Measurements from ENCODE around the gene TEAD1. TPM values are rescaled to one million over a fixed set of nuclear protein-coding genes. Genes with fewer than 3 reads are reported as not detected.

TEAD1 gene
- total and polyA plus RNA-seq, 4 donors = 9.1 to 38.4 (median 10.7) TPM

DNA sequence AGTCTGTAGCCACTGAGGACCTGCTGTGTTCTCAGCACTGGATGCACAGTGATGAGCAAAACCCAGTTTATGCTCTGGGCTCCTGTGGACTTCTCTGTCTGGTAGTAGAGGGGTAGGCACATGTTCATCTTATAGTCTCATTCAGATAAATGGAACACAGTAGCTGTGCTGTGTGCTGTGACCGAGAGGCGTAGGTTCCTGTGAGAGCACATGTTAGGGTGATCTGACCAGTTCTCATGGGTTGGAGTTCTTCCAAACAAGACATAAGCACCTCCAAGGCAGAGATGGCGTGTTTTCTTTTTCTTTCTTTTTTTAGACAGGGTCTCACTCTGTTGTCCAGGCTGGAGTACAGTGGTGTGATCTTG lies 180.1 kb downstream of the TEAD1 start:
- Histone ChIP-seq H3K4me1 (ENCODE audit: control insufficient read depth in 4 of 4, insufficient read depth in 4 of 4, low read length in 3 of 4) (peaks cover 17 to 35% (median 24%) of the 10 kb centered on the region in 4 donors), H3K4me3 (ENCODE audit: low read depth in 1 of 3, low read length in 3 of 3) (no peak overlapping the region)

DNA sequence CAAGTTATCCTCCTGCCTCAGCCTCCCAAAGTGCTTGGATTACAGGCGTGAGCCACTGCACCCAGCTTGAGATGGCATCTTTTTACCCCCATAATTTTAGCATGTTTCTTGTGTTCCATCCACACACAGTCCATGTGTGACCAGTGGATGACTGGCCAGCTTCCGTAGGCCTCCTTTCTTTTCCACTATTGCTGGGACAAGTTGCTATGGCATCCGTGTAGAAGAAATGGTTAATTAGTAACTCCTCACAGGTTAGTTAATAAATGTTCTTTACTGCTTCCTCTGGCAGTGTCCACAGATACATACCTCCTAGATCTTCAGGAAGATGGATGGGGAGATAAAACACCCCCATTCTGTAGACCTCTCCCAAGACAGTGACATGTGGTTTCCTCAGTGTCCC lies 180.6 kb downstream of the TEAD1 start:
- Histone ChIP-seq H3K27ac (ENCODE audit: low read depth in 1 of 2, low read length in 2 of 2) (peak overlapping the region in 1 of 2 donors; percentile 57), H3K9ac (ENCODE audit: low read depth in 1 of 2, low read length in 2 of 2) (no peak overlapping the region)
- WGBS = 46% methylated on average over 3 of the region's 3 CpGs
- TF ChIP-seq, protein P1, sequence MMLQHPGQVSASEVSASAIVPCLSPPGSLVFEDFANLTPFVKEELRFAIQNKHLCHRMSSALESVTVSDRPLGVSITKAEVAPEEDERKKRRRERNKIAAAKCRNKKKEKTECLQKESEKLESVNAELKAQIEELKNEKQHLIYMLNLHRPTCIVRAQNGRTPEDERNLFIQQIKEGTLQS (IDR thresholded peaks at IDR 0.05) = no peak
- TF ChIP-seq SP1 (IDR thresholded peaks at IDR 0.05) (peak; percentile 30), EGR1 (IDR thresholded peaks at IDR 0.05; ENCODE audit: low read depth in 2 of 2) (no peak), TAF1 (conservative IDR thresholded peaks at IDR 0.05) (no peak), HNF4A (conservative IDR thresholded peaks at IDR 0.05) (peak; percentile 13 to 16), RAD21 (IDR thresholded peaks at IDR 0.05) (peak in 1 of 2 donors; percentile 38), FOXA1 (IDR thresholded peaks at IDR 0.05) (no peak), HNF4G (IDR thresholded peaks at IDR 0.05) (no peak), NR2F2 (IDR thresholded peaks at IDR 0.05) (no peak), YY1 (IDR thresholded peaks at IDR 0.05) (no peak), GABPA (IDR thresholded peaks at IDR 0.05 in 1 of 2, conservative IDR thresholded peaks at IDR 0.05 in 1 of 2) (no peak), JUND (IDR thresholded peaks at IDR 0.05) (no peak)
- TF ChIP-seq, protein P2, sequence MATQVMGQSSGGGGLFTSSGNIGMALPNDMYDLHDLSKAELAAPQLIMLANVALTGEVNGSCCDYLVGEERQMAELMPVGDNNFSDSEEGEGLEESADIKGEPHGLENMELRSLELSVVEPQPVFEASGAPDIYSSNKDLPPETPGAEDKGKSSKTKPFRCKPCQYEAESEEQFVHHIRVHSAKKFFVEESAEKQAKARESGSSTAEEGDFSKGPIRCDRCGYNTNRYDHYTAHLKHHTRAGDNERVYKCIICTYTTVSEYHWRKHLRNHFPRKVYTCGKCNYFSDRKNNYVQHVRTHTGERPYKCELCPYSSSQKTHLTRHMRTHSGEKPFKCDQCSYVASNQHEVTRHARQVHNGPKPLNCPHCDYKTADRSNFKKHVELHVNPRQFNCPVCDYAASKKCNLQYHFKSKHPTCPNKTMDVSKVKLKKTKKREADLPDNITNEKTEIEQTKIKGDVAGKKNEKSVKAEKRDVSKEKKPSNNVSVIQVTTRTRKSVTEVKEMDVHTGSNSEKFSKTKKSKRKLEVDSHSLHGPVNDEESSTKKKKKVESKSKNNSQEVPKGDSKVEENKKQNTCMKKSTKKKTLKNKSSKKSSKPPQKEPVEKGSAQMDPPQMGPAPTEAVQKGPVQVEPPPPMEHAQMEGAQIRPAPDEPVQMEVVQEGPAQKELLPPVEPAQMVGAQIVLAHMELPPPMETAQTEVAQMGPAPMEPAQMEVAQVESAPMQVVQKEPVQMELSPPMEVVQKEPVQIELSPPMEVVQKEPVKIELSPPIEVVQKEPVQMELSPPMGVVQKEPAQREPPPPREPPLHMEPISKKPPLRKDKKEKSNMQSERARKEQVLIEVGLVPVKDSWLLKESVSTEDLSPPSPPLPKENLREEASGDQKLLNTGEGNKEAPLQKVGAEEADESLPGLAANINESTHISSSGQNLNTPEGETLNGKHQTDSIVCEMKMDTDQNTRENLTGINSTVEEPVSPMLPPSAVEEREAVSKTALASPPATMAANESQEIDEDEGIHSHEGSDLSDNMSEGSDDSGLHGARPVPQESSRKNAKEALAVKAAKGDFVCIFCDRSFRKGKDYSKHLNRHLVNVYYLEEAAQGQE (IDR thresholded peaks at IDR 0.05) = no peak
- TF ChIP-seq, protein P3, sequence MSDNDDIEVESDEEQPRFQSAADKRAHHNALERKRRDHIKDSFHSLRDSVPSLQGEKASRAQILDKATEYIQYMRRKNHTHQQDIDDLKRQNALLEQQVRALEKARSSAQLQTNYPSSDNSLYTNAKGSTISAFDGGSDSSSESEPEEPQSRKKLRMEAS (IDR thresholded peaks at IDR 0.05) = no peak
- TF ChIP-seq, protein P4, sequence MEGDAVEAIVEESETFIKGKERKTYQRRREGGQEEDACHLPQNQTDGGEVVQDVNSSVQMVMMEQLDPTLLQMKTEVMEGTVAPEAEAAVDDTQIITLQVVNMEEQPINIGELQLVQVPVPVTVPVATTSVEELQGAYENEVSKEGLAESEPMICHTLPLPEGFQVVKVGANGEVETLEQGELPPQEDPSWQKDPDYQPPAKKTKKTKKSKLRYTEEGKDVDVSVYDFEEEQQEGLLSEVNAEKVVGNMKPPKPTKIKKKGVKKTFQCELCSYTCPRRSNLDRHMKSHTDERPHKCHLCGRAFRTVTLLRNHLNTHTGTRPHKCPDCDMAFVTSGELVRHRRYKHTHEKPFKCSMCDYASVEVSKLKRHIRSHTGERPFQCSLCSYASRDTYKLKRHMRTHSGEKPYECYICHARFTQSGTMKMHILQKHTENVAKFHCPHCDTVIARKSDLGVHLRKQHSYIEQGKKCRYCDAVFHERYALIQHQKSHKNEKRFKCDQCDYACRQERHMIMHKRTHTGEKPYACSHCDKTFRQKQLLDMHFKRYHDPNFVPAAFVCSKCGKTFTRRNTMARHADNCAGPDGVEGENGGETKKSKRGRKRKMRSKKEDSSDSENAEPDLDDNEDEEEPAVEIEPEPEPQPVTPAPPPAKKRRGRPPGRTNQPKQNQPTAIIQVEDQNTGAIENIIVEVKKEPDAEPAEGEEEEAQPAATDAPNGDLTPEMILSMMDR (IDR thresholded peaks at IDR 0.05; ENCODE audit: low read depth, low read length, missing input control) = no peak
- TF ChIP-seq, protein P5, sequence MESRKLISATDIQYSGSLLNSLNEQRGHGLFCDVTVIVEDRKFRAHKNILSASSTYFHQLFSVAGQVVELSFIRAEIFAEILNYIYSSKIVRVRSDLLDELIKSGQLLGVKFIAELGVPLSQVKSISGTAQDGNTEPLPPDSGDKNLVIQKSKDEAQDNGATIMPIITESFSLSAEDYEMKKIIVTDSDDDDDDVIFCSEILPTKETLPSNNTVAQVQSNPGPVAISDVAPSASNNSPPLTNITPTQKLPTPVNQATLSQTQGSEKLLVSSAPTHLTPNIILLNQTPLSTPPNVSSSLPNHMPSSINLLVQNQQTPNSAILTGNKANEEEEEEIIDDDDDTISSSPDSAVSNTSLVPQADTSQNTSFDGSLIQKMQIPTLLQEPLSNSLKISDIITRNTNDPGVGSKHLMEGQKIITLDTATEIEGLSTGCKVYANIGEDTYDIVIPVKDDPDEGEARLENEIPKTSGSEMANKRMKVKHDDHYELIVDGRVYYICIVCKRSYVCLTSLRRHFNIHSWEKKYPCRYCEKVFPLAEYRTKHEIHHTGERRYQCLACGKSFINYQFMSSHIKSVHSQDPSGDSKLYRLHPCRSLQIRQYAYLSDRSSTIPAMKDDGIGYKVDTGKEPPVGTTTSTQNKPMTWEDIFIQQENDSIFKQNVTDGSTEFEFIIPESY (IDR thresholded peaks at IDR 0.05) = no peak

More for the DNA sequence above, 180.1 kb downstream of the TEAD1 start:
- no peaks in the 10 kb centered on the region for H3K27me3 ChIP-seq (ENCODE audit: control insufficient read depth in 4 of 4, insufficient read depth in 4 of 4, low read length in 3 of 4)
- H3K9ac ChIP-seq (ENCODE audit: low read depth in 1 of 2, low read length in 2 of 2) = peak overlapping the region in 1 of 2 donors; percentile 68
- DNase-seq (ENCODE audit: low spot score) = no peak
- peak overlapping the region; percentile 18 to 57 for H3K27ac ChIP-seq (ENCODE audit: low read depth in 1 of 2, low read length in 2 of 2)
- peaks cover 0 to 1% (median 0%) of the 10 kb centered on the region in 4 donors for H3K36me3 ChIP-seq (ENCODE audit: control insufficient read depth in 4 of 4, insufficient read depth in 3 of 4, low read depth in 1 of 4, low read length in 3 of 4)
- WGBS = 89% methylated on average over 3 of the region's 3 CpGs
- TF ChIP-seq, protein P4 (IDR thresholded peaks at IDR 0.05; ENCODE audit: low read depth, low read length, missing input control) = no peak
- TF ChIP-seq HNF4G (IDR thresholded peaks at IDR 0.05) = no peak
- no peak for TF ChIP-seq SP1 (IDR thresholded peaks at IDR 0.05)
- no peak for TF ChIP-seq FOXA2 (IDR thresholded peaks at IDR 0.05)
- TF ChIP-seq, protein P5 (IDR thresholded peaks at IDR 0.05) = no peak
- no peak for TF ChIP-seq FOXA1 (IDR thresholded peaks at IDR 0.05)
- TF ChIP-seq EGR1 (IDR thresholded peaks at IDR 0.05; ENCODE audit: low read depth in 2 of 2) = no peak
- no peak for TF ChIP-seq YY1 (IDR thresholded peaks at IDR 0.05)
- H3K9me3 ChIP-seq (ENCODE audit: control insufficient read depth in 4 of 4, low read length in 3 of 4) = no peaks in the 10 kb centered on the region

More for the DNA sequence above, 180.6 kb downstream of the TEAD1 start:
- peaks cover 0 to 1% (median 0%) of the 10 kb centered on the region in 4 donors for H3K36me3 ChIP-seq (ENCODE audit: control insufficient read depth in 4 of 4, insufficient read depth in 3 of 4, low read depth in 1 of 4, low read length in 3 of 4)
- no peak for DNase-seq (ENCODE audit: low spot score)
- H3K4me3 ChIP-seq (ENCODE audit: low read depth in 1 of 3, low read length in 3 of 3) = no peak overlapping the region
- no peaks in the 10 kb centered on the region for H3K27me3 ChIP-seq (ENCODE audit: control insufficient read depth in 4 of 4, insufficient read depth in 4 of 4, low read length in 3 of 4)
- no peaks in the 10 kb centered on the region for H3K9me3 ChIP-seq (ENCODE audit: control insufficient read depth in 4 of 4, low read length in 3 of 4)
- peaks cover 17 to 35% (median 24%) of the 10 kb centered on the region in 4 donors for H3K4me1 ChIP-seq (ENCODE audit: control insufficient read depth in 4 of 4, insufficient read depth in 4 of 4, low read length in 3 of 4)

Data from liver (tissue), 9 donors.